ENCODE results near the gene MICAL3.

The MICAL3 gene

GRCh38 chr22:17970201-17970708 is 54.1 kb downstream of the MICAL3 start:
- DNase-seq = no peak

- DNase-seq = no peak
Observed at GRCh38 chr22:17969701-17970113, 54.7 kb downstream of the MICAL3 start.

- DNase-seq = no peak
Observed at GRCh38 chr22:17968126-17968525, 56.2 kb downstream of the MICAL3 start.

- no peak for DNase-seq
Observed at GRCh38 chr22:17966403-17966717, 58.0 kb downstream of the MICAL3 start.

- DNase-seq = no peak
Observed at GRCh38 chr22:17965538-17966402, 58.6 kb downstream of the MICAL3 start.

- no peak for DNase-seq
Observed at GRCh38 chr22:17964643-17965042, 59.7 kb downstream of the MICAL3 start.

GRCh38 chr22:17964156-17964555 is 60.2 kb downstream of the MICAL3 start:
- no peak for DNase-seq

GRCh38 chr22:17963015-17963414 is 61.3 kb downstream of the MICAL3 start:
- no peak for DNase-seq

- no peak for DNase-seq
Observed at GRCh38 chr22:17962168-17962567, 62.2 kb downstream of the MICAL3 start.

- DNase-seq = no peak
Observed at GRCh38 chr22:17961446-17961729, 63.0 kb downstream of the MICAL3 start.

- DNase-seq = no peak
Observed at GRCh38 chr22:17960695-17961445, 63.5 kb downstream of the MICAL3 start.

GRCh38 chr22:17960011-17960410 is 64.3 kb downstream of the MICAL3 start:
- no peak for DNase-seq

GRCh38 chr22:17958166-17958565 is 66.2 kb downstream of the MICAL3 start:
- DNase-seq = no peak

- DNase-seq = no peak
Observed at GRCh38 chr22:17957693-17958092, 66.7 kb downstream of the MICAL3 start.

- no peak for DNase-seq
Observed at GRCh38 chr22:17957204-17957603, 67.2 kb downstream of the MICAL3 start.

- no peak for DNase-seq
Observed at GRCh38 chr22:17956630-17957029, 67.7 kb downstream of the MICAL3 start.

GRCh38 chr22:17955590-17956379 is 68.6 kb downstream of the MICAL3 start:
- no peak for DNase-seq

GRCh38 chr22:17954860-17955587 is 69.3 kb downstream of the MICAL3 start:
- DNase-seq = no peak

GRCh38 chr22:17954200-17954859 is 70.0 kb downstream of the MICAL3 start:
- DNase-seq = no peak

- no peak for DNase-seq
Observed at GRCh38 chr22:17953147-17953546, 71.2 kb downstream of the MICAL3 start.

GRCh38 chr22:17952273-17952801 is 72.0 kb downstream of the MICAL3 start:
- DNase-seq = no peak

- DNase-seq = no peak
Observed at GRCh38 chr22:17951315-17951714, 73.0 kb downstream of the MICAL3 start.
